Sigmoid colon (tissue), 3 donors: ENCODE results near the gene ZFYVE26.

Source experiments
- CTCF ChIP-seq, 4 experiments: fragments of 450-650 bp in 3 of 4; fragments of 200-600 bp in 1 of 4; IDR thresholded peaks; one replicate each; pipeline ENCODE4 v1.5.1; 2016 to 2019; ENCODE audit warnings: antibody characterized with exemption in 4 of 4, mild to moderate bottlenecking in 3 of 4, moderate library complexity in 2 of 4
- POLR2A ChIP-seq, 2 donors: fragments of 450-650 bp; IDR thresholded peaks; one replicate each; pipeline ENCODE4 v1.6.1; 2016; ENCODE audit warnings: antibody characterized with exemption in 2 of 2, mild to moderate bottlenecking in 2 of 2, moderate library complexity in 2 of 2

GRCh38 chr14:67857778-67858350 lies 41.5 kb upstream of the ZFYVE26 start:
- TF ChIP-seq CTCF (IDR thresholded peaks at IDR 0.05) (no peak), POLR2A (IDR thresholded peaks at IDR 0.05) (no peak)
